D721Med (cell line): ENCODE results near the gene KBTBD3.

ENCODE experiments used
- DNase-seq: peaks from one replicate; pipeline ENCODE4 v3.0.0; 2011; ENCODE audit warnings: low spot score; ENCODE audit not compliant: insufficient read length
- FAIRE-seq: peaks from 2 replicates; lab custom pipeline; 2011; peaks lifted over from hg19 to GRCh38; lab: Jason Lieb, UNC
- CTCF ChIP-seq: IDR thresholded peaks from 2 replicates; pipeline ENCODE4 v1.5.1; 2012; ENCODE audit warnings: mild to moderate bottlenecking, control low read depth; ENCODE audit not compliant: insufficient read depth; ENCODE audit errors: missing control alignments

KBTBD3 gene

GRCh38 chr11:106077609-106078455 is 685 bp upstream of the KBTBD3 start, which contains the start of gene AASDHPPT:
Gene AASDHPPT, plus strand, starts transcription at chr11:106077662. Its CDS starts 49 bp downstream, at chr11:106077711.
- FAIRE-seq (no peak), DNase-seq (peak; percentile 11)
- no peak for TF ChIP-seq CTCF

GRCh38 chr11:106076171-106076918 is 802 bp downstream of the KBTBD3 start:
- TF ChIP-seq CTCF, result no peak
- DNase-seq (no peak), FAIRE-seq (peak; percentile 84)

GRCh38 chr11:106072804-106073203 is 4.3 kb downstream of the KBTBD3 start:
- DNase-seq, result no peak
- FAIRE-seq, result no peak
- TF ChIP-seq CTCF, result no peak

GRCh38 chr11:106070606-106071005 is 6.5 kb downstream of the KBTBD3 start:
- no peak for DNase-seq
- FAIRE-seq, result no peak
- TF ChIP-seq CTCF, result no peak

GRCh38 chr11:106063009-106063408 is 14.1 kb downstream of the KBTBD3 start:
- DNase-seq, result no peak
- no peak for FAIRE-seq
- no peak for TF ChIP-seq CTCF

- no peak for TF ChIP-seq CTCF
- no peak for DNase-seq
- no peak for FAIRE-seq
Observed at GRCh38 chr11:106061954-106062949, 14.9 kb downstream of the KBTBD3 start.
